Astrocyte (in vitro differentiated cells and primary cell): ENCODE results near the gene SP140. TPM values are rescaled to one million over a fixed set of nuclear protein-coding genes. Genes with fewer than 3 reads are reported as not detected.

Experiments
- DNase-seq: peaks from one replicate; pipeline ENCODE4 v3.0.0-alpha.2; 2010; ENCODE audit warnings: low read depth
- FAIRE-seq: peaks from 2 replicates; lab custom pipeline; 2011; peaks lifted over from hg19 to GRCh38; lab: Jason Lieb, UNC
- H2AFZ ChIP-seq: 2 replicates; pipeline ENCODE4 v1.6.0; 2012; ENCODE audit warnings: low read depth, low read length, inconsistent platforms
- H3K27ac ChIP-seq: 2 replicates; pipeline ENCODE4 v1.5.1; 2011; ENCODE audit warnings: low read depth, low read length, inconsistent platforms
- H3K27me3 ChIP-seq: 2 replicates; pipeline ENCODE4 v1.6.0; 2011; ENCODE audit warnings: low read length, inconsistent platforms; ENCODE audit not compliant: insufficient read depth
- H3K36me3 ChIP-seq: 2 replicates; pipeline ENCODE4 v1.5.1; 2011; ENCODE audit warnings: low read length, inconsistent platforms; ENCODE audit not compliant: insufficient read depth
- H3K4me1 ChIP-seq: 2 replicates; pipeline ENCODE4 v1.5.1; 2011; ENCODE audit warnings: low read length, inconsistent platforms; ENCODE audit not compliant: insufficient read depth
- H3K4me2 ChIP-seq: 2 replicates; pipeline ENCODE4 v1.6.0; 2012; ENCODE audit warnings: low read length, inconsistent platforms
- H3K4me3 ChIP-seq: 2 replicates; pipeline ENCODE4 v1.5.1; 2011; ENCODE audit warnings: low read depth, mild to moderate bottlenecking, low read length, inconsistent platforms; ENCODE audit not compliant: insufficient read depth
- H3K79me2 ChIP-seq: 2 replicates; pipeline ENCODE4 v1.6.0; 2012; ENCODE audit warnings: mild to moderate bottlenecking, low read length, inconsistent platforms; ENCODE audit not compliant: insufficient read depth
- H3K9ac ChIP-seq: 2 replicates; pipeline ENCODE4 v1.6.0; 2012; ENCODE audit warnings: mild to moderate bottlenecking, low read length, inconsistent platforms
- H3K9me3 ChIP-seq: 2 replicates; pipeline ENCODE4 v1.5.1; 2012; ENCODE audit warnings: low read depth, mild to moderate bottlenecking, low read length, inconsistent platforms; ENCODE audit not compliant: insufficient read depth
- H4K20me1 ChIP-seq: 2 replicates; pipeline ENCODE4 v1.6.0; 2012; ENCODE audit warnings: low read length, inconsistent platforms; ENCODE audit not compliant: insufficient read depth
- H3K27ac Mint-ChIP-seq: one replicate; pipeline ENCODE4 v1.8.0; 2021; ENCODE audit warnings: mild to moderate bottlenecking, mixed read lengths; ENCODE audit not compliant: unreplicated experiment
- H3K27me3 Mint-ChIP-seq: one replicate; pipeline ENCODE4 v1.8.0; 2021; ENCODE audit warnings: low read depth, mixed read lengths; ENCODE audit not compliant: unreplicated experiment
- H3K36me3 Mint-ChIP-seq: one replicate; pipeline ENCODE4 v1.8.0; 2021; ENCODE audit warnings: low read depth, mixed read lengths; ENCODE audit not compliant: unreplicated experiment
- H3K4me1 Mint-ChIP-seq: one replicate; pipeline ENCODE4 v1.8.0; 2021; ENCODE audit warnings: low read depth, mixed read lengths; ENCODE audit not compliant: unreplicated experiment
- H3K4me3 Mint-ChIP-seq: one replicate; pipeline ENCODE4 v1.8.0; 2021; ENCODE audit warnings: mild to moderate bottlenecking, moderate library complexity, mixed read lengths; ENCODE audit not compliant: unreplicated experiment
- H3K9me3 Mint-ChIP-seq: one replicate; pipeline ENCODE4 v1.8.0; 2021; ENCODE audit warnings: mild to moderate bottlenecking, mixed read lengths; ENCODE audit not compliant: unreplicated experiment
- CTCF ChIP-seq: IDR thresholded peaks from 2 replicates; pipeline ENCODE4 v1.5.1; 2011; ENCODE audit warnings: low read depth, mild to moderate bottlenecking, inconsistent platforms, low read length, moderate library complexity; ENCODE audit not compliant: insufficient read depth
- EZH2 ChIP-seq: IDR thresholded peaks from 2 replicates; pipeline ENCODE4 v1.6.1; 2012; ENCODE audit warnings: mild to moderate bottlenecking, low read length, inconsistent platforms; ENCODE audit not compliant: insufficient read depth
- total RNA-seq: library from RNA; stranded (reverse); gene quantifications from 2 replicates; pipeline ENCODE4 v1.2.1, GENCODE V29; 2021

Gene SP140
- total RNA-seq, 1 donor from 2014 or later: 18.5 TPM

- peak; percentile 56 for DNase-seq
- Histone ChIP-seq H3K79me2 (no peaks in the 10 kb centered on the region), H2AFZ (no peak overlapping the region)
Measured at GRCh38 chr2:230356084-230356483, 130.5 kb downstream of the SP140 start.

GRCh38 chr2:230358305-230358704 is 132.8 kb downstream of the SP140 start:
- Mint-ChIP-seq H3K27me3 (no peaks in the 10 kb centered on the region), H3K4me3 (peak overlapping the region; percentile 12), H3K27ac (no peak overlapping the region), H3K9me3 (no peaks in the 10 kb centered on the region), H3K36me3 (peaks cover 27% of the 10 kb centered on the region), H3K4me1 (peaks cover 11% of the 10 kb centered on the region)
- H3K9ac ChIP-seq: no peak overlapping the region
- H3K4me1 ChIP-seq: no peaks in the 10 kb centered on the region
- H3K9me3 ChIP-seq: no peaks in the 10 kb centered on the region
- TF ChIP-seq CTCF (no peak), EZH2 (no peak)
- H4K20me1 ChIP-seq: no peaks in the 10 kb centered on the region
- no peak overlapping the region for H2AFZ ChIP-seq
- no peak overlapping the region for H3K4me2 ChIP-seq
- FAIRE-seq: no peak
- no peaks in the 10 kb centered on the region for H3K27me3 ChIP-seq
- H3K36me3 ChIP-seq: peaks cover 5% of the 10 kb centered on the region
- peak; percentile 14 for DNase-seq
- H3K27ac ChIP-seq: no peak overlapping the region
- no peak overlapping the region for H3K4me3 ChIP-seq
- H3K79me2 ChIP-seq: no peaks in the 10 kb centered on the region

More at GRCh38 chr2:230356084-230356483, 130.5 kb downstream of the SP140 start:
- no peak overlapping the region for H3K4me2 ChIP-seq
- H3K9me3 ChIP-seq: no peaks in the 10 kb centered on the region
- no peak overlapping the region for H3K4me3 Mint-ChIP-seq
- no peaks in the 10 kb centered on the region for H3K27me3 ChIP-seq
- H3K4me1 ChIP-seq: no peaks in the 10 kb centered on the region
- no peaks in the 10 kb centered on the region for H4K20me1 ChIP-seq
- H3K36me3 Mint-ChIP-seq: peaks cover 14% of the 10 kb centered on the region
- FAIRE-seq: no peak
- no peaks in the 10 kb centered on the region for H3K36me3 ChIP-seq
- H3K27ac Mint-ChIP-seq: no peak overlapping the region
- H3K4me3 ChIP-seq: no peak overlapping the region
- no peak overlapping the region for H3K9ac ChIP-seq
- no peaks in the 10 kb centered on the region for H3K9me3 Mint-ChIP-seq
- no peak for TF ChIP-seq EZH2
- TF ChIP-seq CTCF: no peak
- H3K4me1 Mint-ChIP-seq: peaks cover 11% of the 10 kb centered on the region
- no peaks in the 10 kb centered on the region for H3K27me3 Mint-ChIP-seq
- no peak overlapping the region for H3K27ac ChIP-seq

- H3K79me2 ChIP-seq: no peaks in the 10 kb centered on the region
- no peaks in the 10 kb centered on the region for H3K27me3 ChIP-seq
- H4K20me1 ChIP-seq: no peaks in the 10 kb centered on the region
- Mint-ChIP-seq H3K4me3 (no peak overlapping the region), H3K27me3 (no peaks in the 10 kb centered on the region), H3K4me1 (peaks cover 11% of the 10 kb centered on the region), H3K9me3 (no peaks in the 10 kb centered on the region), H3K36me3 (peaks cover 40% of the 10 kb centered on the region), H3K27ac (no peak overlapping the region)
- FAIRE-seq (no peak), DNase-seq (no peak)
- no peak for TF ChIP-seq CTCF
- TF ChIP-seq EZH2: no peak
- no peak overlapping the region for H3K27ac ChIP-seq
- H3K36me3 ChIP-seq: peaks cover 5% of the 10 kb centered on the region
- no peaks in the 10 kb centered on the region for H3K4me1 ChIP-seq
- no peaks in the 10 kb centered on the region for H3K9me3 ChIP-seq
- no peak overlapping the region for H2AFZ ChIP-seq
- H3K4me2 ChIP-seq: no peak overlapping the region
- H3K4me3 ChIP-seq: no peak overlapping the region
- H3K9ac ChIP-seq: no peak overlapping the region
Measured at GRCh38 chr2:230360028-230360427, 134.5 kb downstream of the SP140 start.
